ENCODE measurements around the gene ZNF521. TPM values are rescaled to one million over a fixed set of nuclear protein-coding genes. Genes with fewer than 3 reads are reported as not detected.

Gene ZNF521
- total RNA-seq, 1 donor from 2014 or later, result 75.1 TPM

- no peak for DNase-seq (ENCODE audit: extremely low spot score, unreplicated experiment)
- Mint-ChIP-seq H3K4me1 (ENCODE audit: unreplicated experiment) (peaks cover 5% of the 10 kb centered on the region), H3K36me3 (peaks cover 8% of the 10 kb centered on the region), H3K27ac (no peak overlapping the region), H3K4me3 (no peak overlapping the region), H3K9me3 (no peaks in the 10 kb centered on the region), H3K27me3 (no peaks in the 10 kb centered on the region)
- no peak for TF ChIP-seq CTCF (conservative IDR thresholded peaks at IDR 0.05)
Observed at GRCh38 chr18:25147877-25148488, 204.0 kb downstream of the ZNF521 start.

- DNase-seq (ENCODE audit: extremely low spot score, unreplicated experiment), result no peak
- TF ChIP-seq CTCF (conservative IDR thresholded peaks at IDR 0.05), result no peak
- H3K4me1 Mint-ChIP-seq (ENCODE audit: unreplicated experiment), result peaks cover 5% of the 10 kb centered on the region
- H3K27me3 Mint-ChIP-seq, result no peaks in the 10 kb centered on the region
- no peaks in the 10 kb centered on the region for H3K9me3 Mint-ChIP-seq
- no peaks in the 10 kb centered on the region for H3K36me3 Mint-ChIP-seq
- no peak overlapping the region for H3K27ac Mint-ChIP-seq
- H3K4me3 Mint-ChIP-seq, result no peak overlapping the region
Observed at GRCh38 chr18:25146512-25146910, 205.5 kb downstream of the ZNF521 start.

GRCh38 chr18:25145731-25146511 lies 206.0 kb downstream of the ZNF521 start:
- Mint-ChIP-seq H3K36me3 (no peaks in the 10 kb centered on the region), H3K27me3 (no peaks in the 10 kb centered on the region), H3K4me1 (ENCODE audit: unreplicated experiment) (peaks cover 5% of the 10 kb centered on the region), H3K27ac (no peak overlapping the region), H3K4me3 (no peak overlapping the region), H3K9me3 (no peaks in the 10 kb centered on the region)
- DNase-seq (ENCODE audit: extremely low spot score, unreplicated experiment), result no peak
- no peak for TF ChIP-seq CTCF (conservative IDR thresholded peaks at IDR 0.05)

- H3K27ac Mint-ChIP-seq, result no peak overlapping the region
- no peaks in the 10 kb centered on the region for H3K27me3 Mint-ChIP-seq
- no peak for TF ChIP-seq CTCF (conservative IDR thresholded peaks at IDR 0.05)
- H3K4me1 Mint-ChIP-seq (ENCODE audit: unreplicated experiment), result peaks cover 10% of the 10 kb centered on the region
- H3K4me3 Mint-ChIP-seq, result no peak overlapping the region
- no peaks in the 10 kb centered on the region for H3K9me3 Mint-ChIP-seq
- no peak for DNase-seq (ENCODE audit: extremely low spot score, unreplicated experiment)
- peaks cover 3% of the 10 kb centered on the region for H3K36me3 Mint-ChIP-seq
Observed at GRCh38 chr18:25144820-25145219, 207.1 kb downstream of the ZNF521 start.

- H3K9me3 Mint-ChIP-seq, result no peaks in the 10 kb centered on the region
- peaks cover 14% of the 10 kb centered on the region for H3K4me1 Mint-ChIP-seq (ENCODE audit: unreplicated experiment)
- TF ChIP-seq CTCF (conservative IDR thresholded peaks at IDR 0.05), result no peak
Observed at GRCh38 chr18:25141886-25142285, 210.1 kb downstream of the ZNF521 start.

More at GRCh38 chr18:25141886-25142285, 210.1 kb downstream of the ZNF521 start:
- Mint-ChIP-seq H3K27me3 (no peaks in the 10 kb centered on the region), H3K27ac (no peak overlapping the region), H3K36me3 (peaks cover 3% of the 10 kb centered on the region), H3K4me3 (no peak overlapping the region)
- DNase-seq (ENCODE audit: extremely low spot score, unreplicated experiment), result no peak
